Measurements from ENCODE around the gene EEPD1. TPM values are rescaled to one million over a fixed set of nuclear protein-coding genes. Genes with fewer than 3 reads are reported as not detected.

Gene EEPD1
- total and polyA plus RNA-seq, 4 donors = 2.3 to 12.3 (median 7.1) TPM

- WGBS = 91% methylated on average over 10 of the region's 10 CpGs
- Histone ChIP-seq H3K9me3 (ENCODE audit: control insufficient read depth in 4 of 4, low read length in 3 of 4) (no peaks in the 10 kb centered on the region), H3K9ac (ENCODE audit: low read depth in 1 of 2, low read length in 2 of 2) (no peak overlapping the region), H3K36me3 (ENCODE audit: control insufficient read depth in 4 of 4, insufficient read depth in 3 of 4, low read depth in 1 of 4, low read length in 3 of 4) (no peaks in the 10 kb centered on the region), H3K27me3 (ENCODE audit: control insufficient read depth in 4 of 4, insufficient read depth in 4 of 4, low read length in 3 of 4) (no peaks in the 10 kb centered on the region), H3K4me1 (ENCODE audit: control insufficient read depth in 4 of 4, insufficient read depth in 4 of 4, low read length in 3 of 4) (peaks cover 9 to 12% (median 9%) of the 10 kb centered on the region in 4 donors), H3K4me3 (ENCODE audit: low read depth in 1 of 3, low read length in 3 of 3) (no peak overlapping the region), H3K27ac (ENCODE audit: low read depth in 1 of 2, low read length in 2 of 2) (no peak overlapping the region)
- no peak for DNase-seq (ENCODE audit: low spot score)
- TF ChIP-seq JUND (IDR thresholded peaks at IDR 0.05) = no peak
- TF ChIP-seq RXRA (IDR thresholded peaks at IDR 0.05) = no peak
- TF ChIP-seq RAD21 (IDR thresholded peaks at IDR 0.05) = no peak
- TF ChIP-seq HNF4A (conservative IDR thresholded peaks at IDR 0.05) = no peak
- TF ChIP-seq NR2F2 (IDR thresholded peaks at IDR 0.05) = no peak
- TF ChIP-seq REST (IDR thresholded peaks at IDR 0.05) = no peak
- TF ChIP-seq EGR1 (IDR thresholded peaks at IDR 0.05; ENCODE audit: low read depth in 2 of 2) = no peak
- no peak for TF ChIP-seq SP1 (IDR thresholded peaks at IDR 0.05)
- no peak for TF ChIP-seq HNF4G (IDR thresholded peaks at IDR 0.05)
- no peak for TF ChIP-seq FOXA2 (IDR thresholded peaks at IDR 0.05)
- no peak for TF ChIP-seq CTCF (IDR thresholded peaks at IDR 0.05; ENCODE audit: low read depth, low read length, missing input control)
- TF ChIP-seq MAX (IDR thresholded peaks at IDR 0.05) = no peak
- no peak for TF ChIP-seq YY1 (IDR thresholded peaks at IDR 0.05)
- no peak for TF ChIP-seq ATF3 (IDR thresholded peaks at IDR 0.05)
- no peak for TF ChIP-seq ZBTB33 (IDR thresholded peaks at IDR 0.05)
- no peak for TF ChIP-seq FOXA1 (IDR thresholded peaks at IDR 0.05)
- no peak for TF ChIP-seq GABPA (IDR thresholded peaks at IDR 0.05 in 1 of 2, conservative IDR thresholded peaks at IDR 0.05 in 1 of 2)
- TF ChIP-seq TAF1 (conservative IDR thresholded peaks at IDR 0.05) = no peak
These were observed 155.0 kb downstream of the EEPD1 start for GRCh38 chr7:36308031-36308430.

Measured in liver (tissue), 9 donors.